ENCODE measurements around the gene ARID5B. TPM values are rescaled to one million over a fixed set of nuclear protein-coding genes. Genes with fewer than 3 reads are reported as not detected.

ARID5B gene
- total RNA-seq, 1 experiment from 2014 or later: 168 TPM

GRCh38 chr10:61963669-61964058, 62.2 kb downstream of the ARID5B start:
- Mint-ChIP-seq H3K27me3 (ENCODE audit: insufficient read depth, unreplicated experiment) (no peaks in the 10 kb centered on the region), H3K9me3 (ENCODE audit: unreplicated experiment) (no peaks in the 10 kb centered on the region), H3K4me1 (ENCODE audit: low read depth, unreplicated experiment) (peaks cover 75% of the 10 kb centered on the region), H3K4me3 (ENCODE audit: unreplicated experiment) (peak overlapping the region; percentile 51), H3K27ac (ENCODE audit: unreplicated experiment) (peak overlapping the region; percentile 84), H3K36me3 (ENCODE audit: insufficient read depth, unreplicated experiment) (peaks cover 92% of the 10 kb centered on the region)
- Histone ChIP-seq H3K9me3 (no peaks in the 10 kb centered on the region), H3K27me3 (replicated peaks; ENCODE audit: control insufficient read depth, insufficient read depth, low read length) (no peaks in the 10 kb centered on the region), H3K4me1 (peaks cover 79% of the 10 kb centered on the region), H3K4me3 (ENCODE audit: low read depth, low read length) (no peak overlapping the region), H3K36me3 (ENCODE audit: control insufficient read depth, insufficient read depth, low read length) (peaks cover 6% of the 10 kb centered on the region)
- no peak for TF ChIP-seq CTCF (IDR thresholded peaks at IDR 0.05; ENCODE audit: insufficient read depth in 1 of 2, low read depth in 1 of 2, low read length in 1 of 2, severe bottlenecking in 1 of 2, unreplicated experiment in 1 of 2)
- intact Hi-C loops (cut with micrococcal nuclease; ENCODE audit: unreplicated experiment): loop anchor here (1.0 kb wide), 3 partner anchors 11 to 61 kb away; no protein-coding TSS in a partner anchor
- no TSS peak for BruUV-seq (replicated peaks)
- DNase-seq: no peak
- POLR2A ChIA-PET: interaction anchor here (1.8 kb wide), 1 partner anchor 26 kb away, joined by 8 read pairs; no protein-coding TSS in a partner anchor
- CTCF ChIA-PET: interaction anchor here (1.3 to 1.4 kb wide), 2 partner anchors 12 to 74 kb away, joined by 4 to 6 read pairs; no protein-coding TSS in a partner anchor

GRCh38 chr10:61964059-61964709, 62.7 kb downstream of the ARID5B start:
- peak overlapping the region; percentile 84 for H3K27ac Mint-ChIP-seq (ENCODE audit: unreplicated experiment)
- H3K27me3 Mint-ChIP-seq (ENCODE audit: insufficient read depth, unreplicated experiment): no peaks in the 10 kb centered on the region
- H3K4me1 Mint-ChIP-seq (ENCODE audit: low read depth, unreplicated experiment): peaks cover 75% of the 10 kb centered on the region
- Histone ChIP-seq H3K4me3 (ENCODE audit: low read depth, low read length) (no peak overlapping the region), H3K27me3 (replicated peaks; ENCODE audit: control insufficient read depth, insufficient read depth, low read length) (no peaks in the 10 kb centered on the region), H3K4me1 (peaks cover 78% of the 10 kb centered on the region), H3K36me3 (ENCODE audit: control insufficient read depth, insufficient read depth, low read length) (peaks cover 9% of the 10 kb centered on the region), H3K9me3 (no peaks in the 10 kb centered on the region)
- CTCF ChIA-PET: interaction anchor here (1.2 to 1.4 kb wide), 3 partner anchors 12 to 73 kb away, joined by 4 to 6 read pairs (median 4); no protein-coding TSS in a partner anchor
- peaks cover 92% of the 10 kb centered on the region for H3K36me3 Mint-ChIP-seq (ENCODE audit: insufficient read depth, unreplicated experiment)
- no peak for TF ChIP-seq CTCF (IDR thresholded peaks at IDR 0.05; ENCODE audit: insufficient read depth in 1 of 2, low read depth in 1 of 2, low read length in 1 of 2, severe bottlenecking in 1 of 2, unreplicated experiment in 1 of 2)
- no peaks in the 10 kb centered on the region for H3K9me3 Mint-ChIP-seq (ENCODE audit: unreplicated experiment)
- POLR2A ChIA-PET: interaction anchor here (1.8 kb wide), 1 partner anchor 27 kb away, joined by 8 read pairs; no protein-coding TSS in a partner anchor
- DNase-seq: peak; percentile 53 to 57
- H3K4me3 Mint-ChIP-seq (ENCODE audit: unreplicated experiment): peak overlapping the region; percentile 51
- intact Hi-C loops (cut with micrococcal nuclease; ENCODE audit: unreplicated experiment): loop anchor here (1.0 kb wide), 3 partner anchors 12 to 60 kb away; no protein-coding TSS in a partner anchor
- BruUV-seq (replicated peaks): TSS peak; percentile 86

GRCh38 chr10:61964949-61965702, 63.6 kb downstream of the ARID5B start:
- peak overlapping the region; percentile 84 for H3K27ac Mint-ChIP-seq (ENCODE audit: unreplicated experiment)
- no peak for TF ChIP-seq CTCF (IDR thresholded peaks at IDR 0.05; ENCODE audit: insufficient read depth in 1 of 2, low read depth in 1 of 2, low read length in 1 of 2, severe bottlenecking in 1 of 2, unreplicated experiment in 1 of 2)
- POLR2A ChIA-PET: interaction anchor here (1.8 kb wide), 1 partner anchor 28 kb away, joined by 8 read pairs; no protein-coding TSS in a partner anchor
- DNase-seq: peak in 1 of 2 experiments; percentile 75
- Histone ChIP-seq H3K27me3 (replicated peaks; ENCODE audit: control insufficient read depth, insufficient read depth, low read length) (no peaks in the 10 kb centered on the region), H3K9me3 (no peaks in the 10 kb centered on the region), H3K4me1 (peaks cover 87% of the 10 kb centered on the region), H3K36me3 (ENCODE audit: control insufficient read depth, insufficient read depth, low read length) (peaks cover 11% of the 10 kb centered on the region), H3K4me3 (ENCODE audit: low read depth, low read length) (no peak overlapping the region)
- no peaks in the 10 kb centered on the region for H3K27me3 Mint-ChIP-seq (ENCODE audit: insufficient read depth, unreplicated experiment)
- H3K9me3 Mint-ChIP-seq (ENCODE audit: unreplicated experiment): no peaks in the 10 kb centered on the region
- BruUV-seq (replicated peaks): TSS peak; percentile 2
- H3K36me3 Mint-ChIP-seq (ENCODE audit: insufficient read depth, unreplicated experiment): peaks cover 92% of the 10 kb centered on the region
- CTCF ChIA-PET: interaction anchor here (1.2 to 1.4 kb wide), 3 partner anchors 13 to 72 kb away, joined by 4 to 6 read pairs (median 4); no protein-coding TSS in a partner anchor
- intact Hi-C loops (cut with micrococcal nuclease; ENCODE audit: unreplicated experiment): loop anchor here (1.0 kb wide), 3 partner anchors 13 to 59 kb away; no protein-coding TSS in a partner anchor
- H3K4me3 Mint-ChIP-seq (ENCODE audit: unreplicated experiment): peak overlapping the region; percentile 51
- peaks cover 75% of the 10 kb centered on the region for H3K4me1 Mint-ChIP-seq (ENCODE audit: low read depth, unreplicated experiment)

Measured in Caco-2 (cell line).